HepG2 (cell line): ENCODE results near the gene NSD1. TPM values are rescaled to one million over a fixed set of nuclear protein-coding genes. Genes with fewer than 3 reads are reported as not detected.

ENCODE experiments used
- ATF7 ChIP-seq, 2 experiments: fragments of 450-650 bp in 1 of 2; sonication (generic) in 1 of 2; formaldehyde crosslinking in 1 of 2; IDR thresholded peaks; 2 replicates each; pipeline versions ENCODE4 v1.4.0 to v1.6.1; 2016 to 2020; ENCODE audit warnings: antibody characterized with exemption in 1 of 2, mild to moderate bottlenecking in 1 of 2, missing genetic modification reagents in 1 of 2
- EEA1 ChIP-seq: sonication (generic); formaldehyde crosslinking; IDR thresholded peaks from 2 replicates; pipeline ENCODE4 v1.5.1; 2020; ENCODE audit warnings: mild to moderate bottlenecking, missing genetic modification reagents, borderline replicate concordance
- FOSL1 ChIP-seq: sonication (generic); formaldehyde crosslinking; IDR thresholded peaks from 2 replicates; pipeline ENCODE4 v1.9.0; 2021; ENCODE audit warnings: missing genetic modification reagents, borderline replicate concordance
- FOXJ3 ChIP-seq: sonication (generic); formaldehyde crosslinking; IDR thresholded peaks from 2 replicates; pipeline ENCODE4 v1.4.0; 2020; ENCODE audit warnings: missing genetic modification reagents, mild to moderate bottlenecking, borderline replicate concordance
- FOXO1 ChIP-seq: sonication (generic); formaldehyde crosslinking; IDR thresholded peaks from 2 replicates; pipeline ENCODE4 v1.4.0; 2020; ENCODE audit warnings: missing genetic modification reagents
- HDAC6 ChIP-seq: fragments of 200-600 bp; sonication (generic); IDR thresholded peaks from 2 replicates; pipeline ENCODE4 v1.7.0; 2017; ENCODE audit warnings: mild to moderate bottlenecking, antibody characterized with exemption, low read length, low read depth
- HIVEP1 ChIP-seq: sonication (generic); formaldehyde crosslinking; IDR thresholded peaks from 2 replicates; pipeline ENCODE4 v1.4.0; 2020; ENCODE audit warnings: mild to moderate bottlenecking, missing genetic modification reagents
- JUN ChIP-seq: sonication (generic); formaldehyde crosslinking; IDR thresholded peaks from 2 replicates; pipeline ENCODE4 v1.4.0; 2020; ENCODE audit warnings: mild to moderate bottlenecking, missing genetic modification reagents
- JUND ChIP-seq: sonication (generic); formaldehyde crosslinking; IDR thresholded peaks from 2 replicates; pipeline ENCODE4 v1.8.0; 2022; ENCODE audit warnings: mild to moderate bottlenecking, missing genetic modification reagents
- MXI1 ChIP-seq: IDR thresholded peaks from 3 replicates; pipeline ENCODE4 v1.6.1; 2012; ENCODE audit warnings: low read depth, low read length, inconsistent platforms, borderline replicate concordance
- RXRB ChIP-seq: IDR thresholded peaks from 2 replicates; pipeline ENCODE4 v1.6.1; 2016; ENCODE audit warnings: borderline replicate concordance, missing genetic modification reagents, missing compliant biosample characterization
- SALL2 ChIP-seq: sonication (generic); formaldehyde crosslinking; IDR thresholded peaks from 2 replicates; pipeline ENCODE4 v1.8.1; 2023; ENCODE audit warnings: mild to moderate bottlenecking, missing genetic modification reagents, inconsistent platforms
- SIN3B ChIP-seq: fragments of 150-350 bp; IDR thresholded peaks from 2 replicates; pipeline ENCODE4 v1.6.1; 2014; ENCODE audit warnings: low read length
- STAG1 ChIP-seq: sonication (generic); formaldehyde crosslinking; IDR thresholded peaks from 2 replicates; pipeline ENCODE4 v1.4.0; 2020; ENCODE audit warnings: missing genetic modification reagents
- TCF12 ChIP-seq, 2 experiments: fragments of 450-650 bp in 1 of 2; sonication (generic) in 1 of 2; formaldehyde crosslinking in 1 of 2; IDR thresholded peaks; 2 replicates each; pipeline versions ENCODE4 v1.6.1 to v1.8.0; 2017 to 2022; ENCODE audit warnings: antibody characterized with exemption in 1 of 2, mild to moderate bottlenecking in 1 of 2, missing genetic modification reagents in 1 of 2, moderate library complexity in 1 of 2
- THAP11 ChIP-seq: IDR thresholded peaks from 2 replicates; pipeline ENCODE4 v1.6.1; 2016; ENCODE audit warnings: missing biosample characterization, missing genetic modification reagents
- ZFP36L1 ChIP-seq: sonication (generic); formaldehyde crosslinking; IDR thresholded peaks from 2 replicates; pipeline ENCODE4 v1.8.0; 2022; ENCODE audit warnings: mild to moderate bottlenecking, missing genetic modification reagents, moderate library complexity
- ZNF230 ChIP-seq: sonication (generic); formaldehyde crosslinking; IDR thresholded peaks from 2 replicates; pipeline ENCODE4 v1.4.0; 2020; ENCODE audit warnings: mild to moderate bottlenecking, missing genetic modification reagents
- ZNF501 ChIP-seq: sonication (generic); formaldehyde crosslinking; IDR thresholded peaks from 2 replicates; pipeline ENCODE4 v1.5.1; 2020; ENCODE audit warnings: mild to moderate bottlenecking, moderate library complexity, missing genetic modification reagents
- ZNF510 ChIP-seq: sonication (generic); formaldehyde crosslinking; IDR thresholded peaks from 2 replicates; pipeline ENCODE4 v1.4.0; 2020; ENCODE audit warnings: low read depth, mild to moderate bottlenecking, missing genetic modification reagents
- ZNF550 ChIP-seq: sonication (generic); formaldehyde crosslinking; IDR thresholded peaks from 2 replicates; pipeline ENCODE4 v1.4.0; 2020; ENCODE audit warnings: mild to moderate bottlenecking, missing genetic modification reagents, borderline replicate concordance
- ZNF614 ChIP-seq: IDR thresholded peaks from 2 replicates; pipeline ENCODE4 v1.6.1; 2018; ENCODE audit warnings: missing biosample characterization, missing genetic modification reagents, inconsistent platforms, borderline replicate concordance
- polyA plus RNA-seq, 8 experiments: library from polyadenylated mRNA; depleted of rRNA in 3 of 8; stranded (reverse) in 7 of 8; unstranded in 1 of 8; fragments of >200 nt; fragmentation: Illumina TruSeq in 4 of 8; extraction: Trizol in 4 of 8; gene quantifications; 2 replicates each; pipeline versions ENCODE4 v1.2.1 to v1.2.3, GENCODE V29; 2011 to 2016; ENCODE audit warnings: low read depth in 4 of 8, missing spikeins in 1 of 8, mixed read lengths in 1 of 8; ENCODE audit not compliant: insufficient read depth in 1 of 8
- total RNA-seq, 5 experiments: library from RNA; depleted of rRNA; stranded (reverse); fragments of >200 nt; fragmentation: Illumina TruSeq; extraction: Trizol; gene quantifications; 2 replicates each; pipeline ENCODE4 v1.2.3, GENCODE V29; 2016; ENCODE audit warnings: low read depth in 1 of 5
- TF ChIP-seq, protein P1 (sequence below): sonication (generic); formaldehyde crosslinking; IDR thresholded peaks from 2 replicates; pipeline ENCODE4 v1.4.0; 2020; ENCODE audit warnings: mild to moderate bottlenecking, missing genetic modification reagents
- TF ChIP-seq, protein P2 (sequence below): IDR thresholded peaks from 2 replicates; pipeline ENCODE4 v1.6.1; 2016; ENCODE audit warnings: low read depth
- TF ChIP-seq, protein P3 (sequence below): sonication (generic); formaldehyde crosslinking; IDR thresholded peaks from 2 replicates; pipeline ENCODE4 v1.4.0; 2020; ENCODE audit warnings: mild to moderate bottlenecking, low read depth, missing genetic modification reagents

The NSD1 gene
- total and polyA plus RNA-seq, 2 of the 13 experiments (the other 11 are each of a cell fraction or from before 2014, with no cell fraction given) = 0.01 to 0.09 TPM

DNA sequence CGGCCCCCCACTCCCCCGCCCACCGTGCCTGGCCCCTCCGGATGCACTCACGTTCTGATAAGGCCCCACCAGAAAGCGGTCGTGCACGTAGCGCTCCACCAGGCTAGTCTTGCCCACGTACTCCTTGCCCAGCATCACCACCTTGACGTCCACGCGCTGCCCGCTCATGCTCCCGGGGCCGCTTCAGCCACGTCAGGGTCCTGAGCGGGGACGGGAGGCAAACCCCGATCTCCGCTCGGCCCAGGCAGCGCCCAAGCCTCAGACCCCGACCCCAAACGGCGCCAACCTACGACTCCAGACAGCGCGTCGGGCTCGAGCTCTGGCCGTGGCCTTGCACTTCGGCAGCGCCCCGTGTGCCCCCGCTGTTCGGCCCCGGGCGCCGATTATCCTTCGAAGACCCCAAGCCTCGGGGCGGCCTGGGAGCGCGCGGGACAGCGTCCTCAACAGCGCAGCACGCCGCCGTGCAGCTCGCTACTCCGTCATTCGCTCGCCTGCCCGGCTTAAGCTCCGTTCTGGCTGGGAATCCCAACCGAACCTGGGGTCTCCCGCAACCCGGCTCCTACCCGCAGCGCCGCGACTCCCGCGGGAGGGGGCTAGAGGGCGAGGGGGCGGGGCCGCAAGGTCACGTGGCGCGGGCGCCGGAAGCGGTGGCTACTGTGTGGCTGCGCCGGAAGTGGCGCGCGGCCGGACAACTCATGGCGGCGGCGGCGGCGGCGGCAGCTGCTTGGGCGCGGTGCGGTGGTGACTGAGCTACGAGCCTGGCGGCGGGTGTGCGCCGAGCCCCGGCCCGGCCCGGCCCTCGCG is 169.8 kb downstream of the NSD1 start, which contains the start of the genes PRELID1 and RAB24 (continued):
- TF ChIP-seq, protein P1, sequence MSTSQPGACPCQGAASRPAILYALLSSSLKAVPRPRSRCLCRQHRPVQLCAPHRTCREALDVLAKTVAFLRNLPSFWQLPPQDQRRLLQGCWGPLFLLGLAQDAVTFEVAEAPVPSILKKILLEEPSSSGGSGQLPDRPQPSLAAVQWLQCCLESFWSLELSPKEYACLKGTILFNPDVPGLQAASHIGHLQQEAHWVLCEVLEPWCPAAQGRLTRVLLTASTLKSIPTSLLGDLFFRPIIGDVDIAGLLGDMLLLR (CRISPR knock-in tag) = peak; percentile 35; the same call in 1 of the 2 replicates
- TF ChIP-seq ZFP36L1 (CRISPR knock-in tag) = 0 out of 2 replicates have a peak, but pooled peaks have one; percentile 40
- TF ChIP-seq FOXO1 = peak; percentile 57
- no peak for TF ChIP-seq ZNF614 (CRISPR knock-in tag)
- TF ChIP-seq ZNF230 (CRISPR knock-in tag) = peak; percentile 53; the same call in 1 of the 2 replicates
- peak; percentile 43 for TF ChIP-seq RXRB (CRISPR knock-in tag)
- TF ChIP-seq SIN3B = no peak
- peak; percentile 82; the same call in 1 of the 2 replicates for TF ChIP-seq EEA1
- TF ChIP-seq THAP11 (CRISPR knock-in tag) = peak; percentile 88
- peak; percentile 95 for TF ChIP-seq HIVEP1 (CRISPR knock-in tag)
- no peak for TF ChIP-seq ZNF550 (CRISPR knock-in tag)
- TF ChIP-seq HDAC6 = no peak
- TF ChIP-seq SALL2 (CRISPR knock-in tag) = peak; percentile 94
- TF ChIP-seq ZNF501 = peak; percentile 75; the same call in 1 of the 2 replicates
- TF ChIP-seq ZNF510 (CRISPR knock-in tag) = no peak
- TF ChIP-seq, protein P2, sequence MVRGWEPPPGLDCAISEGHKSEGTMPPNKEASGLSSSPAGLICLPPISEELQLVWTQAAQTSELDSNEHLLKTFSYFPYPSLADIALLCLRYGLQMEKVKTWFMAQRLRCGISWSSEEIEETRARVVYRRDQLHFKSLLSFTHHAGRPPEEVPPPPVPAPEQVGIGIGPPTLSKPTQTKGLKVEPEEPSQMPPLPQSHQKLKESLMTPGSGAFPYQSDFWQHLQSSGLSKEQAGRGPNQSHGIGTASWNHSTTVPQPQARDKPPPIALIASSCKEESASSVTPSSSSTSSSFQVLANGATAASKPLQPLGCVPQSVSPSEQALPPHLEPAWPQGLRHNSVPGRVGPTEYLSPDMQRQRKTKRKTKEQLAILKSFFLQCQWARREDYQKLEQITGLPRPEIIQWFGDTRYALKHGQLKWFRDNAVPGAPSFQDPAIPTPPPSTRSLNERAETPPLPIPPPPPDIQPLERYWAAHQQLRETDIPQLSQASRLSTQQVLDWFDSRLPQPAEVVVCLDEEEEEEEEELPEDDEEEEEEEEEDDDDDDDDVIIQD (CRISPR knock-in tag) = no peak
- TF ChIP-seq MXI1 = peak; percentile 76; the same call in 1 of the 3 replicates
- TF ChIP-seq STAG1 (CRISPR knock-in tag) = 0 out of 2 replicates have a peak, but pooled peaks have one; percentile 4
- TF ChIP-seq, protein P3, sequence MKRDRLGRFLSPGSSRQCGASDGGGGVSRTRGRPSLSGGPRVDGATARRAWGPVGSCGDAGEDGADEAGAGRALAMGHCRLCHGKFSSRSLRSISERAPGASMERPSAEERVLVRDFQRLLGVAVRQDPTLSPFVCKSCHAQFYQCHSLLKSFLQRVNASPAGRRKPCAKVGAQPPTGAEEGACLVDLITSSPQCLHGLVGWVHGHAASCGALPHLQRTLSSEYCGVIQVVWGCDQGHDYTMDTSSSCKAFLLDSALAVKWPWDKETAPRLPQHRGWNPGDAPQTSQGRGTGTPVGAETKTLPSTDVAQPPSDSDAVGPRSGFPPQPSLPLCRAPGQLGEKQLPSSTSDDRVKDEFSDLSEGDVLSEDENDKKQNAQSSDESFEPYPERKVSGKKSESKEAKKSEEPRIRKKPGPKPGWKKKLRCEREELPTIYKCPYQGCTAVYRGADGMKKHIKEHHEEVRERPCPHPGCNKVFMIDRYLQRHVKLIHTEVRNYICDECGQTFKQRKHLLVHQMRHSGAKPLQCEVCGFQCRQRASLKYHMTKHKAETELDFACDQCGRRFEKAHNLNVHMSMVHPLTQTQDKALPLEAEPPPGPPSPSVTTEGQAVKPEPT (CRISPR knock-in tag) = 0 out of 2 replicates have a peak, but pooled peaks have one; percentile 35
- no peak for TF ChIP-seq ATF7 (IDR thresholded peaks at IDR 0.05)
- no peak for TF ChIP-seq ATF7 (CRISPR knock-in tag; IDR thresholded peaks at IDR 0.05)
- TF ChIP-seq FOSL1 (CRISPR knock-in tag) = 0 out of 2 replicates have a peak, but pooled peaks have one; percentile 11
- TF ChIP-seq FOXJ3 (CRISPR knock-in tag) = no peak
- TF ChIP-seq JUN (CRISPR knock-in tag) = no peak
- no peak for TF ChIP-seq TCF12 (IDR thresholded peaks at IDR 0.05)
- 0 out of 2 replicates have a peak, but pooled peaks have one; percentile 55 for TF ChIP-seq TCF12 (CRISPR knock-in tag; IDR thresholded peaks at IDR 0.05)
- TF ChIP-seq JUND (CRISPR knock-in tag) = peak; percentile 10; the same call in 1 of the 2 replicates
